ENCODE measurements around the gene UNKL. TPM values are rescaled to one million over a fixed set of nuclear protein-coding genes. Genes with fewer than 3 reads are reported as not detected.
"Not testable (repeated sequence)": the region's sequence is repeated elsewhere in the genome, so short reads cannot be mapped to it uniquely, and the experiment has no call there.

The UNKL gene
- total and polyA plus RNA-seq, 2 of the 8 experiments (the other 6 are each of a cell fraction or from before 2014, with no cell fraction given), result 25.1 to 31.8 TPM

DNA sequence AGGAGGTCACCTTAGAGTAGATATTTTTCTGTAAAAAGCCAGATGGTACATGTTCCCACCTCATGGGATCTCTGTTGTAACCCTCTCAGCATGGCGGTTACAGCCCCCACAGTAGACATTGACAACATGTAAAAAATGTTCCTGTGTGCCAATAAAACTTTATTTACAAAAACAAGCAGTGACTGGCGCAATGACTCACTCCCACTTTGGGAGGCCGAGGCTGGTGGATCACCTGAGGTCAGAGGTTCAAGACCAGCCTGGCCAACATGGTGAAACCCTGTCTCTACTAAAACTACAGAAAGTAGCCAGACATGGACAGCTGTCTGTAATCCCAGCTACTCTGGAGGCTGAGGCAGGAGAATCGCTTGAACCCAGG, 25.2 kb upstream of the UNKL start:
- H3K36me3 ChIP-seq (ENCODE audit: control insufficient read depth in 2 of 4, insufficient read depth in 4 of 4, low read length in 3 of 4); H3K79me1 ChIP-seq (ENCODE audit: low read depth, low read length); H3K9me3 ChIP-seq (ENCODE audit: insufficient read depth in 2 of 2, low read depth in 1 of 2, low read length in 1 of 2); H4K8ac ChIP-seq (ENCODE audit: extremely low read depth, insufficient read depth, low read length); H3K27ac ChIP-seq (ENCODE audit: low read depth, low read length); H4K20me1 ChIP-seq (replicated peaks in 1 of 2; ENCODE audit: control insufficient read depth in 1 of 2, insufficient read depth in 2 of 2, low read length in 2 of 2); H2BK15ac ChIP-seq (ENCODE audit: low read length); H2BK5ac ChIP-seq (ENCODE audit: low read depth, low read length); H3K23ac ChIP-seq (ENCODE audit: insufficient read length); H3K9ac ChIP-seq (replicated peaks in 1 of 4; ENCODE audit: extremely low read depth in 1 of 4, low read depth in 3 of 4, low read length in 3 of 4); H4K91ac ChIP-seq (replicated peaks; ENCODE audit: insufficient read length, low read length); H2BK120ac ChIP-seq (replicated peaks; ENCODE audit: low read depth, low read length); H3K79me2 ChIP-seq (ENCODE audit: control insufficient read depth in 1 of 2, insufficient read depth in 2 of 2, low read length in 2 of 2); H3K4me2 ChIP-seq (ENCODE audit: insufficient read depth in 1 of 2, low read depth in 2 of 2, low read length in 2 of 2); H3K4me1 ChIP-seq (replicated peaks in 1 of 4; ENCODE audit: control insufficient read depth in 3 of 4, insufficient read depth in 4 of 4, low read length in 3 of 4); H3K4ac ChIP-seq (replicated peaks; ENCODE audit: insufficient read length, low read depth, low read length); H2BK20ac ChIP-seq (ENCODE audit: low read length); H2AK5ac ChIP-seq (ENCODE audit: low read depth, low read length); FAIRE-seq; H3K18ac ChIP-seq (ENCODE audit: extremely low read depth, low read length); H3K23me2 ChIP-seq (ENCODE audit: low read depth, low read length); DNase-seq (ENCODE audit: low read depth in 1 of 2, low spot score in 2 of 2); H3K56ac ChIP-seq (replicated peaks; ENCODE audit: insufficient read length, low read depth, low read length); H3K14ac ChIP-seq (ENCODE audit: insufficient read length); H2AFZ ChIP-seq (ENCODE audit: low read length); H3K4me3 ChIP-seq (ENCODE audit: extremely low read depth in 1 of 4, insufficient read depth in 2 of 4, low read depth in 3 of 4, low read length in 4 of 4); H2BK12ac ChIP-seq (ENCODE audit: low read depth, low read length); H4K5ac ChIP-seq (ENCODE audit: insufficient read length, low read depth, low read length); H3K27me3 ChIP-seq (replicated peaks in 1 of 4; ENCODE audit: control insufficient read depth in 3 of 4, extremely low read depth in 1 of 4, insufficient read depth in 3 of 4, low read length in 3 of 4): not testable (repeated sequence)
- ChIA-PET POLR2A (ENCODE audit: partially characterized antibody) (interaction anchor here (0.7 to 5.6 kb wide), 2 partner anchors 11 to 65 kb away, joined by 3 to 22 read pairs; no protein-coding TSS in a partner anchor), CTCF (ENCODE audit: partially characterized antibody) (interaction anchor here (1.1 to 4.0 kb wide), 3 partner anchors 11 to 25 kb away, joined by 3 to 30 read pairs (median 4); partner anchors contain the start of gene UNKL)
- WGBS, 2 experiments (ENCODE audit: extremely low coverage in 1 of 2, insufficient coverage in 1 of 2, insufficient read length in 1 of 2, insufficient replicate concordance in 2 of 2, low coverage in 1 of 2, low lambda C conversion rate in 2 of 2, missing lambda C conversion rate in 1 of 2), result 93% methylated on average over 4 of the region's 4 CpGs; no CpG with 5 or more reads in 1 of the 2 experiments
